Measurements from ENCODE around the gene ANKRD55. TPM values are rescaled to one million over a fixed set of nuclear protein-coding genes. Genes with fewer than 3 reads are reported as not detected.
"Not testable (repeated sequence)": the region's sequence is repeated elsewhere in the genome, so short reads cannot be mapped to it uniquely, and the experiment has no call there.

ANKRD55 gene
- total RNA-seq, 4 donors from 2014 or later, result 0.23 TPM; not detected in 3

GRCh38 chr5:56262279-56262678 is 29.1 kb upstream of the ANKRD55 start:
- TF ChIP-seq POLR2AphosphoS5 (IDR thresholded peaks at IDR 0.05) (no peak), EP300 (IDR thresholded peaks at IDR 0.05) (no peak), POLR2A (IDR thresholded peaks at IDR 0.05) (no peak)
- TF ChIP-seq, protein P1, sequence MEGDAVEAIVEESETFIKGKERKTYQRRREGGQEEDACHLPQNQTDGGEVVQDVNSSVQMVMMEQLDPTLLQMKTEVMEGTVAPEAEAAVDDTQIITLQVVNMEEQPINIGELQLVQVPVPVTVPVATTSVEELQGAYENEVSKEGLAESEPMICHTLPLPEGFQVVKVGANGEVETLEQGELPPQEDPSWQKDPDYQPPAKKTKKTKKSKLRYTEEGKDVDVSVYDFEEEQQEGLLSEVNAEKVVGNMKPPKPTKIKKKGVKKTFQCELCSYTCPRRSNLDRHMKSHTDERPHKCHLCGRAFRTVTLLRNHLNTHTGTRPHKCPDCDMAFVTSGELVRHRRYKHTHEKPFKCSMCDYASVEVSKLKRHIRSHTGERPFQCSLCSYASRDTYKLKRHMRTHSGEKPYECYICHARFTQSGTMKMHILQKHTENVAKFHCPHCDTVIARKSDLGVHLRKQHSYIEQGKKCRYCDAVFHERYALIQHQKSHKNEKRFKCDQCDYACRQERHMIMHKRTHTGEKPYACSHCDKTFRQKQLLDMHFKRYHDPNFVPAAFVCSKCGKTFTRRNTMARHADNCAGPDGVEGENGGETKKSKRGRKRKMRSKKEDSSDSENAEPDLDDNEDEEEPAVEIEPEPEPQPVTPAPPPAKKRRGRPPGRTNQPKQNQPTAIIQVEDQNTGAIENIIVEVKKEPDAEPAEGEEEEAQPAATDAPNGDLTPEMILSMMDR (IDR thresholded peaks at IDR 0.05), result no peak
- DNase-seq (ENCODE audit: low spot score in 2 of 2), result no peak
- H3K27me3 ChIP-seq, result no peaks in the 10 kb centered on the region
- no peaks in the 10 kb centered on the region for H3K36me3 ChIP-seq
- no peak overlapping the region for H3K27ac ChIP-seq
- 87% methylated on average over 3 of the region's 3 CpGs for WGBS
- no peaks in the 10 kb centered on the region for H3K9me3 ChIP-seq
- peaks cover 10% of the 10 kb centered on the region for H3K4me1 ChIP-seq
- no peak overlapping the region for H3K4me3 ChIP-seq

GRCh38 chr5:56259002-56259511 is 25.9 kb upstream of the ANKRD55 start:
- no peaks in the 10 kb centered on the region for H3K36me3 ChIP-seq
- H3K4me3 ChIP-seq, result no peak overlapping the region
- H3K27ac ChIP-seq, result no peak overlapping the region
- H3K27me3 ChIP-seq, result no peaks in the 10 kb centered on the region
- WGBS, result 23% methylated on average over 2 of the region's 2 CpGs
- H3K4me1 ChIP-seq, result peaks cover 10% of the 10 kb centered on the region
- H3K9me3 ChIP-seq, result no peaks in the 10 kb centered on the region
- no peak for DNase-seq (ENCODE audit: low spot score in 2 of 2)
- TF ChIP-seq, protein P1 (IDR thresholded peaks at IDR 0.05), result no peak
- TF ChIP-seq POLR2A (IDR thresholded peaks at IDR 0.05), result no peak
- no peak for TF ChIP-seq EP300 (IDR thresholded peaks at IDR 0.05)
- TF ChIP-seq POLR2AphosphoS5 (IDR thresholded peaks at IDR 0.05), result no peak

DNA sequence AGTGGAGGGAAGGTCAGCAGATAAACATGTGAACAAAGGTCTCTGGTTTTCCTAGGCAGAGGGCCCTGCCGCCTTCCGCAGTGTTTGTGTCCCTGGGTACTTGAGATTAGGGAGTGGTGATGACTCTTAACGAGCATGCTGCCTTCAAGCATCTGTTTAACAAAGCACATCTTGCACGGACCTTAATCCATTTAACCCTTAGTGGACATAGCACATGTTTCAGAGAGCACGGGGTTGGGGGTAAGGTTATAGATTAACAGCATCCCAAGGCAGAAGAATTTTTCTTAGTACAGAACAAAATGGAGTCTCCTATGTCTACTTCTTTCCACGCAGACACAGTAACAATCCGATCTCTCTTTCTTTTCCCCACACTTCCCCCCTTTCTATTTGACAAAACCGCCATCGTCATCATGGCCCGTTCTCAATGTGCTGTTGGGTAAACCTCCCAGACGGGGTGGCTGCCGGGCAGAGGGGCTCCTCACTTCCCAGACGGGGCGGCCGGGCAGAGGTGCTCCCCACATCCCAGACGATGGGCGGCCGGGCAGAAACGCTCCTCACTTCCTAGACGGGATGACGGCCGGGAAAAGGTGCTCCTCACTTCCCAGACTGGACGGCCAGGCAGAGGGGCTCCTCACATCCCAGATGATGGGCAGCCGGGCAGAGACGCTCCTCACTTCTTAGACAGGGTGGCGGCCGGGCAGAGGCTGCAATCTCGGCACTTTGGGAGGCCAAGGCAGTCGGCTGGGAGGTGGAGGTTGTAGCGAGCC is 24.8 kb upstream of the ANKRD55 start:
- not testable (repeated sequence) for H3K27ac ChIP-seq, H3K9me3 ChIP-seq

GRCh38 chr5:56257010-56257409 is 23.9 kb upstream of the ANKRD55 start:
- H3K4me3 ChIP-seq, result no peak overlapping the region
- no peaks in the 10 kb centered on the region for H3K9me3 ChIP-seq
- no peaks in the 10 kb centered on the region for H3K36me3 ChIP-seq
- H3K4me1 ChIP-seq, result peaks cover 13% of the 10 kb centered on the region
- TF ChIP-seq POLR2A (IDR thresholded peaks at IDR 0.05) (no peak), EP300 (IDR thresholded peaks at IDR 0.05) (no peak)
- DNase-seq (ENCODE audit: low spot score in 2 of 2), result no peak
- no peak overlapping the region for H3K27ac ChIP-seq
- no peaks in the 10 kb centered on the region for H3K27me3 ChIP-seq

More for the DNA sequence above, 24.8 kb upstream of the ANKRD55 start:
- peaks cover 10% of the 10 kb centered on the region for H3K4me1 ChIP-seq
- not testable (repeated sequence) for H3K36me3 ChIP-seq; H3K27me3 ChIP-seq; H3K4me3 ChIP-seq; DNase-seq (ENCODE audit: low spot score in 2 of 2)
- WGBS, result 81% methylated on average over 11 of the region's 30 CpGs

DNA sequence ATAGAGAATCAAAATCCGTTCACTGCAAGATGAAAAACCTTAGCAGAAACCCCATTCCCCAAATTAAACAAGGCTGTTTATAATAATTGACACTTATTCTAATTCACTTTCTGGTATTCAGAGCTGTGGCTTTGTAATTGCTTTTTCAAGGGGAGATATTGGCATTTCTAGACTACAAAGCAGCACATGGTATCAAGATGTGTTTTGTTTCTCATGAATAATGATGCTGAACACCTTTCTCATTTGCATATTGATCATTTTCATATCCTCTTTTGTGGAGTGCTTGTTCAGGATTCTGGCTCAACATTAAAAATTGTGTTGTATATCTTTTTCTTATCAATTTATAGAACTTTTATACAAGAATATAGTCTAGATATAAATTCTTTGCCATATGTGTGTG is 22.4 kb upstream of the ANKRD55 start:
- H3K4me3 ChIP-seq, result no peak overlapping the region
- no peaks in the 10 kb centered on the region for H3K36me3 ChIP-seq
- no peaks in the 10 kb centered on the region for H3K9me3 ChIP-seq
- 70% methylated on average over 1 of the region's 1 CpG for WGBS
- no peak for DNase-seq (ENCODE audit: low spot score in 2 of 2)
- H3K27ac ChIP-seq, result no peak overlapping the region
- no peaks in the 10 kb centered on the region for H3K27me3 ChIP-seq
- peaks cover 13% of the 10 kb centered on the region for H3K4me1 ChIP-seq
- TF ChIP-seq, protein P1 (IDR thresholded peaks at IDR 0.05), result no peak
- TF ChIP-seq EP300 (IDR thresholded peaks at IDR 0.05), result no peak
- TF ChIP-seq POLR2A (IDR thresholded peaks at IDR 0.05), result no peak
- no peak for TF ChIP-seq POLR2AphosphoS5 (IDR thresholded peaks at IDR 0.05)

DNA sequence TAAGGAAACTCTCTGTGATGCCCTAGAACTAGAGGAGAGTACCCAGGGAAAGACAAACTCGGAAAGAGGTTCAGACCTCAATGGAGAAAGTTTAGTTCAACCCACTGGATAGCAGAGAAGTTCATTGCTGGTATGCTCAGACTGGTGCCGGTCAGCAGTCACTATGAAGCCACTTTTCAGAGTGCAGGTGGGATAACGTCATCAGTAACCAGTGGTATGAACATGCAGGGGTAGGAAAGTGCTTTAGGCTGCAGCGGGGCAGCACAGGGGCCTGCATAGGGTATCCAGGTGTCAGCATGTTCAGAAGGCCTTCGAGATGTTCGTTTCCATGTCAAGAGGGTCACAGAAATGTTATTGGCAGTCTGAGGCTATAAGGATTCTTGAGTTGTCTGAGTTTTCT is 20.8 kb upstream of the ANKRD55 start:
- peaks cover 7% of the 10 kb centered on the region for H3K4me1 ChIP-seq
- WGBS, result 90% methylated on average over 6 of the region's 6 CpGs
- H3K9me3 ChIP-seq, result no peaks in the 10 kb centered on the region
- H3K36me3 ChIP-seq, result no peaks in the 10 kb centered on the region
- H3K27ac ChIP-seq, result no peak overlapping the region
- no peak overlapping the region for H3K4me3 ChIP-seq
- TF ChIP-seq POLR2A (IDR thresholded peaks at IDR 0.05) (no peak), POLR2AphosphoS5 (IDR thresholded peaks at IDR 0.05) (no peak), EP300 (IDR thresholded peaks at IDR 0.05) (no peak)
- TF ChIP-seq, protein P1 (IDR thresholded peaks at IDR 0.05), result no peak
- DNase-seq (ENCODE audit: low spot score in 2 of 2), result no peak
- no peaks in the 10 kb centered on the region for H3K27me3 ChIP-seq

Data from suprapubic skin (tissue), 4 donors.